Caki2 (cell line): ENCODE results near the gene LCAT. TPM values are rescaled to one million over a fixed set of nuclear protein-coding genes. Genes with fewer than 3 reads are reported as not detected.
A peak's percentile ranks its signal among the peaks of the same experiment; 100 is the strongest.

ENCODE experiments used
- DNase-seq: peaks from one replicate; pipeline ENCODE4 v3.0.0-alpha.2; 2015; ENCODE audit warnings: low read depth
- in situ Hi-C: cut with HindIII; loops from 2 replicates; pipeline ENCODE4 v1.10.0; 2016; ENCODE audit warnings: low sequenced_read_pairs, low pct_unique_long_range_greater_than_20kb, mixed read lengths
- total RNA-seq: library from RNA; depleted of rRNA; stranded (reverse); fragments of >200 nt; shearing (Covaris generic); gene quantifications from 2 replicates; pipeline ENCODE4 v1.2.3, GENCODE V29; 2014; ENCODE audit warnings: low replicate concordance

Gene LCAT
- total RNA-seq, 1 experiment from 2014 or later: 1.7 TPM

DNA sequence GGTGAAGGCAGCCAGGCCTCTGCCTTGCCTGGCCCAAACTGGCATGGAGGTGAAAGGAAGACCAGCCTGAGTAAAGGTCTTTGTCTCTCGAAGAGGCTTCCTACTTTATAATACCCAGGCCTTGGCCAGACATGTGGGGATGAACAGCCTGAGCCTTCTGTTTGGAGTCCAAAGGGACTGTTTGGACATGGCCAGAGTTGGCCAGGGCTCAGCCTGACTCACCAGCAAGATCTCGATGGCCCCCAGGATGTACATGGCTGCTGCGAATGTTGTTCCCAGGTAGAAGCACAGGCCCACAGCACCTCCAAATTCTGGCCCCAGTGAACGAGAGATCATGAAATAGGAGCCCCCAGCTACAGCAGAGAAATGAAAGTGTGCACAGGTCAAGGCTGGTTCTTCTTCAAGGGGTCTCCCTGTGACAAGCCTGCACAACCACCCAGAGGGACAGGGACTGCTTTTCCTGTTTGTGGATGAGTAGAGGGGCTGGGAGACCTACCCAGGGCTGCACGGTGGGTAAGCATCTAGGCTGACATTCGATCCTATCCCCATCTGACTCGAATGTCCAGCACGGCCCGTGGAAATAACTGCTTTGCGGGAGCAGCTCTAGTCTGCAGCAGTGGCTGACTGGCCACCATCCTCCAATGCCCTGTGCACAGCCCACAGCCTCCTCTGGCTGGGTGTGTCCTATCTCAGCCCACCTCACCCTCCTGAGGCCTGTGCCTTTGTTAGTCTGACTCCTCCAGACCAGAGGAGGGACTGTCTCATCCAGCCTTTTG, 10.7 kb upstream of the LCAT start:
- in situ Hi-C loops: no loop called here
- DNase-seq: no peak

DNA sequence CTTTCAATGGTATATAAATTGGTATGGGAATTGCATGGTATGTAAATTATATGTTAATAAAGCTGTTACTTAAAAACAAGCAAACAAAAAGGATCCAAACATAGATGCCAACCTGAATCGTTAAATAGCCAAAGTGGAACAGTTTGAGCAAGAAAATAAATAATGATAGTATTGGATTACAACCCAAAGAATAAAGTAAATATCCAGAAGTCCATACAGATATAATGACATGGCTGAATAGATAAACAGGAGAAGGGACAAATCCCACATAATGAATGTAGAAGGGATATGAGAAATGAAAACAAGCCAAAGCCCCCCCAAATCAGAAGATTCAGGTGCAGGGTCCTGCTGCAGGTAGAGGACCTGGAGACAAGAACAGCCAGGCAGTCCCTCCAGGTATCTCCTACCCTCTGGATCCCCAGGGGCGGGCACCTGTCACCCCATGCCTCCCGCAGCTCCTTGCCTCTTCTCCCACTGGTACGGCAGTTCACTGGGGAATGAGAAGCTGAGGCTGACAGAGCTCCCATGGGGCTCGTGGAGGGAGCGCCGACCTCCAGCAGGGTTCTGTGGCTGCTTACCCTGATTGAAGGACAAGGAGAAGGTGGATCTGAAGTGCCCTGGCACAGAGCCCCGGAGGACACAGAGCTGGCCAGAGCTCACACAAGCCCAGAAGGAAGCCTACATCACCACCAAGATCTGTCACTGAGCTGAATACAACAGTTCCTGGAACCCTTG, 9.9 kb upstream of the LCAT start:
- in situ Hi-C loops: no loop called here
- DNase-seq: no peak

DNA sequence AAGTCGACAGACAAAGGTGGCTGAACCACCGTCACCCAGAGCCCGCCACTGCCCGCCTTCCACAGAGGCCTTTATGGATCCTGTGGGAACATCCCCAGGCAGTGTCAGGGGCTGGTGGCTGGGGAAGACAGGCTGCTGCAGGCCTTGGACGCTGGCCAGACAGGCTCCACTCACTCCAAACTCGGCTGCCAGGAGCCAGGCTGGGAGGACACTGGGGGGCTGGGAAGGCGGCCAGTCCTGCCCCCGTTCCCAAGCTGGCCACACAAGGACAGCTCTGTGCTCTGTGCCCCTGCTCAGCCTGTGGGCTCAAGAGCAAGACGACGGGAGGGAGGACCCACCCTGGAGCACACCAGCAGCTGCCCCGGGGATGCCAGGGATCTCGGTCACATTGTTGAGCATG, 7.6 kb upstream of the LCAT start:
- in situ Hi-C loops: no loop called here
- no peak for DNase-seq

DNA sequence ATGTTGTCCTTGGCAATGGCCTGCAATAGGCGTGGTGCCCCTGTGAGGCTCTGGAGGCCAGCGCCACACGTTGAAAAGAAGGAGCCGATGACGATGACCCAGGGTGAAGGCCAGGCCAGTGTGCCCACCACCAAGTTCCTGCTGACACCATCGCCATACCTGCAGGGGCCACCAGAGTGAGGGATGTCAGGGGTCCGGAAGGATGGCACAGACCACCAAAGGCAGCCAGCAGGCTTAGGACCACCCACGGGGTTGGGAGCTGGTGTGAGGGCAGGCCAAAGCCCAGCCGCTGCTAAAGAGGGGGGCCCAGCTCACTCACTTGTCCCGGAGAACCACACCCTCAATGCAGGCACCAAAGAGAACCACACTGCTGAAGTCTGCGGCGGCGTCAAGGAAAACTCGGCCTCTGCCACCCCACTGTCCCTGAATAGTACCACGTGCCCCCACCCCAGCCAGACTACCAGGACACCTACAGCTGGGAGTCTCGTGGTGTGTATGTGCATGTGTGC, 6.5 kb upstream of the LCAT start:
- no peak for DNase-seq
- in situ Hi-C loops: no loop called here

DNA sequence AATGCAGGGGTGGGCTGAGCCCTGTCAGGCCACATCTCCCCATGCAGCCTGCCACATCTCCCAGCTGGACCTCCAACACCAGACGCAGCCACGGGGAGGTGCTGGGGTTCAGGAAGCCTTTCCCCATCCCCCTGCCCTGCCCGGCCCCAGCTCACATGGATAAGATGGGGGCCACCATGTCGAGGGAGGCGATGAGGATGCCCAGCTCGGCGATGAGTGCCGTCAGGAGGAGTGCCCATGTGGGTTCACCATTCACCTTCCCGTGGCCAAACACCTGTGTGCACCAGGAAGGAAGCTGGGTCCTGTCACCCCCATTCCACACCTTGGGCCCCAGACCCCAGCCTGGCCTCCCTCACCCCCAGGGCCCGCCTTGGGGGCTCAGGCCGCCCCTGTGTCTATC, 5.7 kb upstream of the LCAT start:
- no peak for DNase-seq
- in situ Hi-C loops: no loop called here

DNA sequence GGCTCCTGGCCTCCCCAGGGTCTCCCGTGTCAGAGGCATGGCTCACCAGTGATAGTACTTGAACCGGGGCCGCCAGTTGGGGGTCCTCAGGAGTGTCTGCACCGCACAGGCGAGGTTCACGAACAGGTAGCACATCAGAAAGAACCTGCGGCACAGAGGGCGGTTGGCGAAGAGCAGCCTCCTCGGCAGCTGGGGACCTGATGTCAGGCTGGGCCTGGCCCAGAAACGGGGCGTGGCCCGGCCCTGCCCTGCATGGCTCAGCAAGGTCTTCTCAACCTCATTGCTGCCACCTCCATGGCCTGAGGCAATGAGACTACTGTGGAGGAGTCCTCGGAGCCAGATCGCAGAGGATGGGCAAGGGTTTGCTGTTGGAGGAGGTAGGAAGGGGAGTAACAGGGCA, 4.1 kb upstream of the LCAT start:
- DNase-seq: no peak
- in situ Hi-C loops: no loop called here

DNA sequence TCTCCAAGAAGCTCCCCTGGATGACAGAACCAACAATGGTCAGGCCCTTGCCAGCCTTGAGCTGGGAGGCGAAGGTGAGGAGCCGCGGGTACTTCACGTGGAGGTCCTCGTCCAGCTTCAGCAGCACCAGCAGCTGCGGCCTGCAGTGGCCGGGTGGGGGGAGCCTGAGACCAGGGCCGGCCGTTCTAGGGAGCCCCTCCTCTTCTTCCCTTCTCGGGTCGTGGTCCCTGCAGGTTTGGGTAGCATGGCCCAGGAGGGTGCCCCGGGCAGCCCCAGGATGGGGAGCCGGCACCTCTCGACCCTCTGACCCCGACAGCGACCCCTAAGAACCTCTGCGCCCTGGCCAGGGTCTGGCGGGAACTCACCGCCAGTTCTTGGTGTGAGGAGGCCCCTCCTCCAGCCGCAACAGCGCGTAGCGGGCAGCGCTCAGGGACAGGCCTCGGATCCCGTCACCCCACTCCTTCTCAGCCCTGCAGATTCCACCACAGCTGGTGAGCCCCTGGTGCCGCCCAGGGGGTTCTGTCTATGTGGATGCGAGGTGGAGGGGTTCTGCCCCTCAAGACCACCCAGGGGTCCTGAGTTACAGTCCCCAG, 3.1 kb upstream of the LCAT start:
- in situ Hi-C loops: no loop called here
- no peak for DNase-seq

DNA sequence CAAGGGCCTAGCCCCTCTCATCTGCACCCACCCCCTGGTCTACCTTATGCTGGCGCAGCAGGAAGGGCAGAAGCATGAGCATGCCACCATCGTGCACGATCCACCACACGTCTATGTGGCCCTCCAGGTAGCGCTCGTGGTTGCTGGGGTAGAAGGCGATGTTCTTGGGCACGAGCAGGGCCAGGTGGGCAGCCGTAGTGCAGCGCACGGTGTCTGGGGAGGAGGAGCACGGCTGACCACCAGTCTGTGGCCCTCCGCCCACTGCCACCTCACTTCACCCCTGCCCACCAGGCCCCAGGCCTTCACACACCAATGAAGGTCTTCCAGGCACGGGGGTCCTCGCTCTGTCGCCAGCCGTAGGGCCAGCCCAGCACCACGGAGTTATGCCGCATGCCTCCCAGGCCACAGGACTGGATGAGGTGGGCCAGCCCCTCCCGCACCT, 2.2 kb upstream of the LCAT start:
- no peak for DNase-seq
- in situ Hi-C loops: no loop called here

DNA sequence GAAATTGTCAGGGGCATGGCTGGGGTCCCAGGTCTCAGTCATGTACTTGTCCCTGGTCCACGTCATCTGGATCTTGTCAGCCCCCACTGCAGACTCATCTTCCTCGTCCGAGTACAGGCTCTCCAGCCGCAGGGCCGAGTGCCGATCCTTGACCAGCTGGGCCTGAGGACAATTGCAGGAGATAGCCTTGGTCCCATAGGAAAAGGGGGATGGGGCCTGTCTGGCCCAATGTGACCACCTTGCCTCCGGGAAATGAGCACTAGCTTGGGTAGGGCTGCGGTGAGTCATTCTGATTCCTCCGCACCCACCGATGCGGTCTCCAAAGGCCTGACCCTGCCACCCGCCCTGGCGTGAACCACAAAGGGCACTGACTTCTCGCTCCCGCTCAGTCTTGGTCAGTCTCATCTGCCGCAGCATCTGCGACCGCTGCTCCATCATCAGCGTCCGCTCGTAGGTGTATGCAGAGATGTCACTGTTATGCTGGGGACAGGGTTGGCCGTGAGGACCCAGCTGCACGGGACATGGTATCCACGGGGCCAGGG, 1.5 kb upstream of the LCAT start:
- in situ Hi-C loops: no loop called here
- DNase-seq: no peak

DNA sequence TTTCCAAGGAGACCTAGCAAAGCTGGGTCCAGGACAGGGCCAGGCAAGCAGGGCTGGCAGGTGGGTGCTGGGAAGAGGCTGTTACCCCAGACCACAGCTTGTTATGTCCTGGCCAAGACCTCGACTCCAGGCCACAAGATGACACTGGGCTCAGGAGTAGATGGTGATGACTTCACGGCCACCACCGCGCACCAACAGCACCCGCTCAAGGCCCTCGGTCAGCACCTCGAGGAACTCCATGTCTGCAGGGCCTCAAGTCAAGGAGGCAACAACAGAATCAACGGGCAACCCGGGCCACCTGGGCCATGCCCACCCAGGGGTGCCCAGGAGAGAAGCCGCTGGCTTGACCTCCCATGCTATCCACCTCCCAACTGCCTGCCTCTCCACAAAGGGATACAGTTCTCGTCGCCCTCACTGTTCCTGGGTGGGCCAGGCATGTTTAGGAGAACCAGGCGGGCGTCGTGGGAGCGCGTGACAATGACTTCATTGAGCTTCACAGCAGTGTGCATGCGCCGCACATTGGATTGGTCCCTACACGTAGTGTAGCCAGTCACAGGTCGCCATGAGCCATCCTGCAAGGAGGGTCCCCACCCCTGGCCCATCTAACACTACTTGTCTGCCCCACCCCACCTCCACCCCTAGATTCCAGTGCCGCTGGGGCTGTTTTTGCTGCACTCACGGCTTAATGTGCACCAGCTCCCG, 921 bp upstream of the LCAT start:
- no peak for DNase-seq
- in situ Hi-C loops: no loop called here

DNA sequence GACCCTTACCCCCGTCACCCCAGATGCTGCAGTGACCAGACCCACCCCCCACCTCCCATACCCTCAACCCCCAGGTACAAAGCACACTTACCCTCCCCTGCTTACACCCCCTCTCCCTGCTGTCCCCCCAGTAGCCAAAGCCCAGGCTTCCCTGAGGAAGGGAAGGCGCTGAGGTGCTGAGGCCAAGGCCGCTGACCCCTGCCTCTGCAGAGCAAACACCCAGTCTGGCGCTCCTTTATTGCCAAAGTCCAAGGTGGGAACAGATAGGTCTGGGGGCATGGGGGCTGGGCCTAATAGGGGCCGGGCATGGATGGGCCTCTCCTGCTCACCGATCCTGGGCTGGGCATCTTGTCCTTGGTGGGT, 683 bp downstream of the LCAT start:
- in situ Hi-C loops: no loop called here
- no peak for DNase-seq

DNA sequence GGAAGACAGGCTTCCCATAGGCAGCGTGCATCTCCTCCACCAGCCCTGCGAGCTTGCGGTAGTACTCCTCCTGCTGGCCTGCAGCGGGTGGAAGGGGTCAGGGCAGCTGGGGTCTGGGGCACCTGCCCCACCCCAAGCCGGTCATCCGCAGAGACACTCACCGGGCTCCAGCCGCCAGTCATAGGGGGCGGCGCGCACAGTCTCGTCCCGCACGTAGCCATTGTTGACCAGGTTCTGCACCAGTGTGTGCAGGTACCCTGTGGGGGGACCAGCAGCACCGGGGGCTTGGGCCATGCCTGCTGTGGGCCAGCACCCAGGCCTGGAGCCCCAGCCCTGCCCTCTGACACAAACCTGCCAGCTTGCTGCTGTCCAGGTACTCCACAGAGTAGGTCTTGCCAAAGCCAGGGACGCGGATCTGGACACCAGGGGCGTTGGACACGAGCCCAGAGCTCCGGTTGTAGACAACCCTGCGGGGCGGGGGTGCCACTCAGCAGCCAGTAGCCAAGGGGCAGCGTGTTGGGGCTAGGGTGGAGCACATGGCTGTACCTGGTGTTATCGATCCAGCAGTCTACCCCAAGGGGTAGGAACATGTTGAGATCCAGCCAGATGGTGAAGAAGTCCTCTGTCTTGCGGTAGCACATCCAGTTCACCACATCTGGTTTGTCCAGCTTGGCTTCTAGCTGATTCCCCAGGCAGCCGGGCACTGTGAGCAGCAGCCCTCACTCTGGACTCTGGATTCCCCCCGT, 1.2 kb downstream of the LCAT start:
- in situ Hi-C loops: no loop called here
- no peak for DNase-seq

DNA sequence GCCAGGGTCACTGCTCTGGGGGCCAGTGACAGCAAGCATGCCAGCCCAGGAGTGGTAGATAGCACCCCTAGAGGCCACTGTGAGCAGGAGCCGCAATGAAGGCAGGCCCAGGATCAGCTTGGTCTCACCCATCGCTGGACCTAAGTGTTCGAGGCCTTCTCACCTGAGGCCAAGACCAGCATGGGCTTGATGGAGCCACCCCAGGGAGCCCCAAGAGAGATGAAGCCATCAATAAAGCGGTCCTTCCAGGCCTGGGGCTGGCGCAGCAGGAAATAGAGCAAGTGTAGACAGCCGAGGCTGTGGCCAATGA, 1.8 kb downstream of the LCAT start:
- peak; percentile 31 for DNase-seq
- in situ Hi-C loops: no loop called here

DNA sequence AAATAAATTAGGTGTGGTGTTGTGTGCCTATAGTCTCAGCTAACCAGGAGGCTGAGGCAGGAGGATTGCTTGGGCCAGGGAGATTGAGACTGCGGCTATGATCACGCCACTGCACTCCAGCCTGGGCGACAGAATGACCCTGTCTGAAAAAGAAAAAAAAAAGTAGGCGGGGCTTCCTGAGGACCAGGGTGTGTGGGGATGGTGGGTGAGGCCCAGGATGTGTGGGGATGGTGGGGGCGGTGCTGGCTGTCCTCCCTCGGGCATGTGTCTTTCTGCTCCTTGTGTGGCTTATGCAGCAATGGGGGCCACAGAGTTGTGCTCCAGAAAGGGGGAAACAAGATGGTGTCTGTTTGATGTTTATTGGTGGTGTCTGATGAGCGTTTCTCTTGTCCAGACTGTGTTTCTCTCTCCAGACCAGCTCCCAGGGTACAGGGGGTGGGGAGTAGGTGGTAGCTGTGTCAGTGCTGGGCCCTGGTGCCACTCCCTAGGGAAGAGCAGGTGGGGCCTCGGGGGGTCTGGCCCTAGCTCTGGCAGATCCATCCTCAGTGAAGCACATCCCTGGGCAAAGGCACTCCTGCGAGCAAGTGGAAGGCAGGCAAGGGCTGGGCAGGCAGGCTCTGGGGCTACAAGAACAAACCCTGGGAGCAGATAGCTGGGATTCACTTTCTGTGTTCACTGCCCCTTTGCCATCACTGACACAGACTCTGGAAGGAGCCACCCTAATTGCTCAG, 2.3 kb downstream of the LCAT start:
- in situ Hi-C loops: no loop called here

DNA sequence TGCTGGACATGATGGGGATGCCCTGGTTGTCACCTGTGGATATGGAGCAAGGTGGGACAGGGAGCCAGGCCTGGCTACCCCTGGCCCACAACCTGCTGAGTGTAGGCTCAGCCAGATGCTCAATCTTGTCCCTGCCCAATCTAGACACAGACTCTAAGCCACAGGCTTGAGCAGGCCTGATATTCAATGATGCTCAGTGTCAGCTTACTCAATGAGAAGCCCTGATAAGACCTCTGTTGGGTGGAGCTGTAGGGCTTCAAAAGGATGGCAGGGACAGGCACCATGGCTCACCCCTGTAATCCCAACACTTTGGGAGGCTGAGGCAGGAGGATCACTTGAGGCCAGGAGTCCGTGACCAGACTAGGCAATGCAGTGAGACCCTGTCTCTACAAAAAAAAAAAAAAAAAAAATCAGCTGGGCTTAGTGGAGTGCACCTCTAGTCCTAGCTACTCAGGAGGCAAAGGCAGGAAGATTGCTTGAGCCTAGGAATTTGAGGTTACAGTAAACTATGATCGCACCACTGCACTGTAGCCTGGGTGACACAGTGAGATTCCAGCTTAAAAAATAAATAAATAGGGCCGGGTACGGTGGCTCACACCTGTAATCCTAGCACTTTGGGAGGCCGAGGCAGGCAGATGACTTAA, 3.4 kb downstream of the LCAT start:
- no peak for DNase-seq
- in situ Hi-C loops: no loop called here

More for the DNA sequence above, 2.3 kb downstream of the LCAT start:
- no peak for DNase-seq

DNA sequence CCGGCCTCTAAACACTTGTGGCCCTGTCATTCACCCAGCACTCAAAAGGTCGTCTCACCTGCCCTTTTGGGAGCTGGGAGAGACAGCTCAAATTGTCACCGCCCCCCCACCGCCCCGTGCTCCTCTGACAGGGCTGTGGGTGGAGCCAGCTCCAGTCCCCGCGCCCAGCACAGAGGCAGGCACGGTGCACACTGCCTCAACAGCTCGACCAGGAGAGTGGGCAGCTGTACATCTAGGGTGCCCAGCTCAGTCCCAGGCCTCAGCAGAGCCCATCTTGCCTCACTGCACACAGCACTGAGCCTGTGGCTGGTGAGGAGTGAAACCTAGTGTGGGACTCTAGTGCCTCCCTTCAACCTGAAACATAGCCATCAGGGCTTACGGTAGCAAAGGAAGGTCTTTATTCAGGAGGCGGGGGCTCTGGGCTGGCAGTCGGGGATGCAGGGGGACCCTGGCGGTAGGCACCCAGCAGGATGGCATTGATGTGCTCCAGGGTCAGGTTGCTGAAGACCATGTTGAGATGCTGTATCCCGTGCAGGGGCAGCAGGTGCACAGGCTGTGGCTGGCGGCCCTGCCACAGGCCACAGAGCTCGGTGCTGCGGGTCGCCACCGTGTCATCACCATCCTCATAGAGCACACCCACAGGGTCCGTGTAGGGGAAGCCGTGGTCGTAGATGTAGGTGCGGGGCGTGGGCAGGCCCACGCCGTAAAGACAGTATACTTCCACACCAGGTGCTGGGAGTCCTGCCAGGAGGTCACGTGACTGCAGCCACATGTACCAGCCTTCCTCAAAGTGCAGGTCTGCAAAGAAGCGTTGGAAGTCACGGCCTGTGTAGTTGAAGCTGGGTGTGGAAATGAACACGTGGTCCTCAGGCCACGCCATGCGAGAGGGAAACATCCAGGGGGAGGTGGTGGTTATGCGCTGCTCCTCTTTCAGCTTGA, 4.1 kb downstream of the LCAT start:
- in situ Hi-C loops: no loop called here
- DNase-seq: no peak
